Fibroblast of lung (primary cell): Measurements from ENCODE around the gene MTOR. TPM values are rescaled to one million over a fixed set of nuclear protein-coding genes. Genes with fewer than 3 reads are reported as not detected.

ENCODE experiments used
- DNase-seq, 2 donors: peaks; one replicate each; pipeline versions ENCODE4 v3.0.0 to v3.0.0-alpha.2; 2010; ENCODE audit warnings: low read depth in 2 of 2
- H2AFZ ChIP-seq: 2 replicates; pipeline ENCODE4 v1.5.1; 2012; ENCODE audit warnings: low read length, control low read depth, inconsistent platforms
- H3K27ac ChIP-seq: 2 replicates; pipeline ENCODE4 v1.5.1; 2011; ENCODE audit warnings: low read length, control low read depth; ENCODE audit not compliant: insufficient read depth
- H3K27me3 ChIP-seq: 2 replicates; pipeline ENCODE4 v1.5.1; 2011; ENCODE audit warnings: mild to moderate bottlenecking, low read length; ENCODE audit not compliant: control insufficient read depth, insufficient read depth
- H3K36me3 ChIP-seq: 2 replicates; pipeline ENCODE4 v1.5.1; 2011; ENCODE audit warnings: low read length; ENCODE audit not compliant: control insufficient read depth, insufficient read depth
- H3K4me1 ChIP-seq: 2 replicates; pipeline ENCODE4 v1.5.1; 2011; ENCODE audit warnings: low read length; ENCODE audit not compliant: control insufficient read depth, insufficient read depth; ENCODE audit errors: extremely low read depth
- H3K4me2 ChIP-seq: 2 replicates; pipeline ENCODE4 v1.5.1; 2011; ENCODE audit warnings: low read length, control low read depth; ENCODE audit not compliant: insufficient read depth; ENCODE audit errors: extremely low read depth
- H3K4me3 ChIP-seq, 4 experiments: fragments of 200-600 bp in 1 of 4; sonication (generic) in 1 of 4; replicated peaks in 1 of 4; 2 replicates each; pipeline ENCODE4 v1.5.1; 2011 to 2016; ENCODE audit warnings: low read length in 4 of 4, low read depth in 3 of 4, mild to moderate bottlenecking in 3 of 4, control low read depth in 2 of 4, inconsistent platforms in 1 of 4, mixed read lengths in 1 of 4; ENCODE audit not compliant: insufficient read depth in 1 of 4; ENCODE audit errors: control extremely low read depth in 1 of 4
- H3K79me2 ChIP-seq: 2 replicates; pipeline ENCODE4 v1.5.1; 2012; ENCODE audit warnings: mild to moderate bottlenecking, low read length, inconsistent platforms; ENCODE audit not compliant: control insufficient read depth, insufficient read depth
- H3K9ac ChIP-seq: 2 replicates; pipeline ENCODE4 v1.5.1; 2011; ENCODE audit warnings: mild to moderate bottlenecking, low read length, control low read depth; ENCODE audit not compliant: insufficient read depth
- H3K9me3 ChIP-seq: 2 replicates; pipeline ENCODE4 v1.5.1; 2012; ENCODE audit warnings: low read depth, low read length; ENCODE audit not compliant: control insufficient read depth, insufficient read depth
- H4K20me1 ChIP-seq: 2 replicates; pipeline ENCODE4 v1.5.1; 2011; ENCODE audit warnings: low read length; ENCODE audit not compliant: control insufficient read depth, insufficient read depth; ENCODE audit errors: extremely low read depth
- CTCF ChIP-seq, 2 donors: IDR thresholded peaks in 1 of 2; conservative IDR thresholded peaks in 1 of 2; 1 replicate in 1 of 2; 2 replicates in 1 of 2; pipeline ENCODE4 v1.5.1; 2011 to 2012; ENCODE audit warnings: low read length in 2 of 2, control low read depth in 1 of 2, inconsistent platforms in 1 of 2, low read depth in 1 of 2, mild to moderate bottlenecking in 1 of 2
- EZH2 ChIP-seq: IDR thresholded peaks from 2 replicates; pipeline ENCODE4 v1.5.1; 2012; ENCODE audit warnings: low read length, control low read depth, mild to moderate bottlenecking; ENCODE audit errors: missing control alignments
- polyA plus RNA-seq, 2 donors: library from polyadenylated mRNA; depleted of rRNA in 1 of 2; stranded (reverse) in 1 of 2; unstranded in 1 of 2; fragments of >200 nt; gene quantifications; 2 replicates each; pipeline ENCODE4 v1.2.1, GENCODE V29; 2011 to 2012; ENCODE audit warnings: missing spikeins in 1 of 2
- total RNA-seq: library from RNA; depleted of rRNA; stranded (reverse); fragments of >200 nt; gene quantifications from 2 replicates; pipeline ENCODE4 v1.2.1, GENCODE V29; 2014

The MTOR gene
- total and polyA plus RNA-seq, 2 donors (not counting 1 experiment from before 2014, with no cell fraction given) = 20.2 to 36.2 TPM

GRCh38 chr1:11175461-11175860 lies 86.9 kb downstream of the MTOR start:
- Histone ChIP-seq H2AFZ (no peak overlapping the region), H3K9me3 (no peaks in the 10 kb centered on the region), H3K4me3 (no peak overlapping the region), H3K79me2 (no peaks in the 10 kb centered on the region), H4K20me1 (no peaks in the 10 kb centered on the region), H3K9ac (no peak overlapping the region), H3K4me2 (no peak overlapping the region), H3K27ac (no peak overlapping the region), H3K27me3 (no peaks in the 10 kb centered on the region), H3K4me1 (peaks cover 15% of the 10 kb centered on the region), H3K36me3 (no peaks in the 10 kb centered on the region)
- DNase-seq = no peak
- TF ChIP-seq CTCF (conservative IDR thresholded peaks at IDR 0.05 in 1 of 2, IDR thresholded peaks at IDR 0.05 in 1 of 2; ENCODE audit: low read depth in 1 of 2, low read length in 2 of 2) (no peak), EZH2 (no peak)

GRCh38 chr1:11174261-11174942 lies 87.9 kb downstream of the MTOR start:
- H3K36me3 ChIP-seq = no peaks in the 10 kb centered on the region
- TF ChIP-seq EZH2 = no peak
- no peak for TF ChIP-seq CTCF (conservative IDR thresholded peaks at IDR 0.05 in 1 of 2, IDR thresholded peaks at IDR 0.05 in 1 of 2; ENCODE audit: low read depth in 1 of 2, low read length in 2 of 2)
- no peaks in the 10 kb centered on the region for H3K27me3 ChIP-seq
- H3K4me1 ChIP-seq = peaks cover 13% of the 10 kb centered on the region
- no peak overlapping the region for H3K4me2 ChIP-seq
- no peak overlapping the region for H3K9ac ChIP-seq
- DNase-seq = no peak
- no peaks in the 10 kb centered on the region for H3K79me2 ChIP-seq
- H4K20me1 ChIP-seq = no peaks in the 10 kb centered on the region
- no peak overlapping the region for H2AFZ ChIP-seq
- H3K4me3 ChIP-seq = no peak overlapping the region
- H3K9me3 ChIP-seq = no peaks in the 10 kb centered on the region
- no peak overlapping the region for H3K27ac ChIP-seq

GRCh38 chr1:11170102-11170501 lies 92.2 kb downstream of the MTOR start:
- H3K36me3 ChIP-seq = no peaks in the 10 kb centered on the region
- no peaks in the 10 kb centered on the region for H3K9me3 ChIP-seq
- H3K27ac ChIP-seq = no peak overlapping the region
- H3K4me3 ChIP-seq = no peak overlapping the region
- H3K27me3 ChIP-seq = no peaks in the 10 kb centered on the region
- no peak for DNase-seq
- H2AFZ ChIP-seq = no peak overlapping the region
- no peaks in the 10 kb centered on the region for H3K4me1 ChIP-seq
- H4K20me1 ChIP-seq = no peaks in the 10 kb centered on the region
- no peak overlapping the region for H3K9ac ChIP-seq
- TF ChIP-seq EZH2 (no peak), CTCF (conservative IDR thresholded peaks at IDR 0.05 in 1 of 2, IDR thresholded peaks at IDR 0.05 in 1 of 2; ENCODE audit: low read depth in 1 of 2, low read length in 2 of 2) (no peak)
- H3K4me2 ChIP-seq = no peak overlapping the region
- no peaks in the 10 kb centered on the region for H3K79me2 ChIP-seq
